GM19468 (cell line): Measurements from ENCODE around the gene B3GLCT.
"Not testable (repeated sequence)": the region's sequence is repeated elsewhere in the genome, so short reads cannot be mapped to it uniquely, and the experiment has no call there.

Source experiments
- ATAC-seq: cut with Tn5 transposase; IDR thresholded peaks from one replicate; pipeline ENCODE4 v1.9.1; 2021; ENCODE audit warnings: mild to moderate bottlenecking, moderate library complexity, moderate number of reproducible peaks; ENCODE audit not compliant: unreplicated experiment; ENCODE audit errors: extremely low read depth

B3GLCT gene

DNA sequence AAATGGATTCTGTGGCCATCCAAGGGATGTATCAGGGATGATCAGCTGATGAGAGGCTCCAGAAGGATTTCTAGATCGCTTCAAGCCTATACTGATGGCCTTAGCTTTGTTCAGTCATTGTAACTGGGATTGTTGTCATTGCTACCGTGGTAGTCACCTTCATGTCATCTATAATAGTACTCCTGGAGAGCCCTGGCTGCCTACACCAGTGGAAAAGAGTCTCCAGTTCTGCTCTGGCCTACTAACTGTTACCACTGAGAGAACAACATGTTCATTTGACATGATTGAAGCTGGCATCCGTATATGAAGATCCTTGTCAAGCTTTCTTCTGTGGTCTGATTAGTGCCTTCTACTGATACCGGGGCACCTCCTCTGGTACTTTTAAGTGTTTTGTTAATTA is 131.3 kb downstream of the B3GLCT start:
- ATAC-seq = no peak

DNA sequence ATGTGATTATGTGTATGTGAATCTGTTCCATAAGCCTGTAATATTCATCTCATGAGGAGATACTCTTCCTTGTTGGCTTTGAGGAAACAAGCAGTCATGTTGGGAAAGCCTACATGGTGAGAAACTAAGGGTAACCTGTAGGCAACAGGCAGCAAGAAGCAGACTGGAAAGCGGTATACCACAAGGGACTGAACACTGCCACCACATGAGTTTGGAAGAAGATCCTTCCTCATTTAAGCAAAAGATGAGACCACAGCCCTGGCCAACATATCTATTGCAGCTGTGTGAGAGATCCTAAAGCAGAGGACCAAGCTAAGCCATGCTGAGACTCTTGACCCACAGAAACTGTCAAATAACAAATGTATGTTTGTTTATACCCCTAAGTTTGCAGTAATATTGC is 134.8 kb downstream of the B3GLCT start:
- no peak for ATAC-seq

DNA sequence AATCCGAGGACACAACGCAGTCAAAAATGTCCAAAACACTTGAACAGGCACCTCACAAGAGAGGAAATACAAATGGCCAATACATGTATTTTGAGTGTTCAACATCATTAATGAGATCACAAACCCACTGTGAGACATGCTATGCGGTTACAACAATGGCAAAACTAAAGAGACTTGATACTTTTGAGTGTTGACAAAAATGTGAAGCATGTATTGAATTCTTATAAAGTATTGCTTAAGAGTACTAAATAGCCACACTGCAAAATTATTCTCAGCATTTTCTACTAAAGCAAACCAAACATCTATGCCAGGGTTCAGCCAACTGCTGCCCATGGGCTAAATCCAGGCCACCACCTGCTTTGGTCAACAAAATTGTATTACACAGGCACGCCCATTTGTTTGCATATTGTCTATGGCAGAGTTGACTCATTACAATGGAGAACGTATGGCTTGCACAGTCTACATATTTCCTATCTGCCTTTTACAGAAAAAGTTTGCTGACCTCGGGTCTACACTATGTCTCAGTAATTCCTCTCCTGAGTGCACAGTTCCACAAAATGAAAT is 135.3 kb downstream of the B3GLCT start:
- ATAC-seq = no peak

DNA sequence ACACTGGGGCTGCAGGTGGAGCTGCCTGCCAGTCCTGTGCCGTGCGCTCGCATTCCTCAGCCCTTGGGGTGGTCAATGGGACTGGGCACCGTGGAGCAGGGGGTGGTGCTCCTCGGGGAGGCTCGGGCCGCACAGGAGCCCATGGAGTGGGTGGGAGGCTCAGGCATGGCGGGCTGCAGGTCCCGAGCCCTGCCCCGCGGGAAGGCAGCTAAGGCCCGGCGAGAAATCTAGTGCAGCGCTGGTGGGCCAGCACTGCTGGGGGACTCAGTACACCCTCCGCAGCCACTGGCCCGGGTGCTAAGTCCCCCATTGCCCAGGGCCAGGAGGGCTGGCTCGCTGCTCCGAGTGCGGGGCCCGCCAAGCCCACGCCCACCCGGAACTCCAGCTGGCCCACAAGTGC is 139.8 kb downstream of the B3GLCT start:
- not testable (repeated sequence) for ATAC-seq

DNA sequence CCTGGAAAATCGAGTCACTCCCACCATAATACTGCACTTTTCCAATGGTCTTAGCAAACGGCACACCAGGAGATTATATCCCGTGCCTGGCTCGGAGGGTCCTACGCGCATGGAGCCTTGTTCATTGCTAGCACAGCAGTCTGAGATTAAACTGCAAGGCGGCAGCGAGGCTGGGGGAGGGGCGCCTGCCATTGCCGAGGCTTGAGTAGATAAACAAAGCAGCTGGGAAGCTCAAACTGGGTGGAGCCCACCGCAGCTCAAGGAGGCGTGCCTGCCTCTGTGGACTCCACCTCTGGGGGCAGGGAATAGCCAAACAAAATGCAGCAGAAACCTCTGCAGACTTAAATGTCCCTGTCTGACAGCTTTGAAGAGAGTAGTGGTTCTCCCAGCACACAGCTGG is 141.1 kb downstream of the B3GLCT start:
- not testable (repeated sequence) for ATAC-seq

DNA sequence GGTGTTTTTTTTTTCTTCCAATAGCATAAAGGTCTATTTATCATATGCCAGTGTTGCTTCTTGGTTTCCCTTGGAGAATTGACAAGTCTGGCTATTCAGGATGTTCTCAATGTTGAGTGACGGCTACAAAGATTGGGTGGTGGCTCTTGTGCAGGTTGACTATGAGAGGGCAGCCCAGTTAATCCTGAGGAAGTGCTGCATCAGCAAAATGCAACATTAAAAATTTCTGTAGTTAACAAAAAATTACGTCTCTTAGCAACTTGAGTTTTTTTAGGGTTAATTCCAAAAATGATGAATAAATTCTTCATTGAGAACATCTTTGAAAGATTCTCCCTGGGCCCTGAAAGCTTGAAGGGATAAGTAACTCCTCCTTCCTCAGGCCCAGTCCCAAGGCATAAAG is 147.1 kb downstream of the B3GLCT start:
- ATAC-seq = no peak

DNA sequence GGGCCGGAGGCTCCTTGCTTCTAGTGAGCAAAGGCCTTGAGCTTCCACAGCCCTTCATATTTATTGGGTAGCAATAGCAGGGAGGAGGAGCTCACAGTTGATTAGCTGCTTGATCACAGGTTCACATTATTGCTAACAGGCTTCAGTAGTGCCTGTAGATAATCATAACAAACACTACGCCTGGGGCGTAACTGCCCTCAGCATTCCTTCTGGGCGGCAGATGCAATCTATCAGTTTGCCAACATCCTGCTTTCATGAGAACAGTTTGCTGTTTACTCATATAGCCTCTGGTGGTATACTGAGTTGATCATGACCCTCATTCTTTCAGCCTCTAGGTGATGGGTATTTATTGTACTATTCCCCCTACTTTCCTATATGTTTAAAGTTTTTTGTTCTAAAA is 149.4 kb downstream of the B3GLCT start:
- ATAC-seq = no peak

DNA sequence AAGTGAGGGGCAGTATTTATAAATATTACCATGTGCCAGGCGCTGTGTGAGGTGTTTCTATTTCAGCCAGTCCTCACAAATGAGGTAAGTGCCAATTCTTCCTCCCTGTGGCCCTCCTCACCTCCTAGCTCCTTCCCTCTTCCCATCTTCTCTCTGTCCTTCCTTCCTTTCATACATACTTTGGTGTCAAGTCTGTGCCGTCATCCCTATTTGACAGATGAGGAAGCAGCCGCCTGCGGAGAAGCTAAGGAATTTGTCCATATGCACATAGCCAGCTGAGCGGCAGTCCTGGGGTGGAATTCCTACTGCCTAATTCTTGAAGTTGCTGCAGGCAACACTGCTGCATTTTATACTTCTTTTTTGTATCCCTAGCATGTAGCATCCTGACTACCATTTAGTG is 150.8 kb downstream of the B3GLCT start:
- ATAC-seq = no peak

DNA sequence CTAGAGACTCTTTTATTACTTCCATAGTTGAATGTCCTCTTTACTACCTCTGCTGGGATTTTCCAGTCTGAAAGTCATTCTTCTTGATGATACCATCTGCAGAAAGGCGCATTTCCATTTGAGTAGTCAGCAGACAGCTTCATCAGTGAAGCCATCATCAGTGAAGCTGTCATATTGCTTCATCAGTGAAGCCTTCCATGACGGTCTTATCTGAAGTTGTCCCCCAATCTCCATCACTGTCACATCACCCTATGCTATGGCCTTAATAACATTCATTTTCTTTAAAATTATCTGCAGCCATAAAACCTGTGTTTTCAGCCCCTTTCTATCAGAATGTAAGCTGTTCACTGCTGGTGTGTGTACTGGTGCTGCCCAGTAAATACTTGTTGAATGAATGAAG is 151.6 kb downstream of the B3GLCT start:
- no peak for ATAC-seq

DNA sequence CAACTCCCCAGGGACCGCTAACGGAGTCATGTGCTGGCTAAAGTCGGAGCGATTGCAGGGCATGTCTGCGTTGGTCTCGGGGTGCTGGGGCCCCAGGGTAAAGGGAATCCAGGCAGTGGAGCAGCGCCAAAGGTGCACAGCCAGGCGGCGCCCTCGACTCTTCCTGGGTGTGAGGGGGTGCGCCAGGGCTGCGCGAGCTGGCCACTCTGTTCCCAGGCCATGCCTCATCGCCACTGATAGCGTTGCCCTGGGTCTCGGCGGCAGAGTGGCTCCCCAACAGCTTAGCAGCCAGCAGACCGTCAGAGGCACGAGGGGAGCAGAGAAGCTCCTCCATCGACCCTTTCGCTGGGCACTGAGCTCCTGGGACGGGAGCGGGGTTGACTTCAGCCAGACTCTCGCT is 152.7 kb downstream of the B3GLCT start:
- no peak for ATAC-seq

DNA sequence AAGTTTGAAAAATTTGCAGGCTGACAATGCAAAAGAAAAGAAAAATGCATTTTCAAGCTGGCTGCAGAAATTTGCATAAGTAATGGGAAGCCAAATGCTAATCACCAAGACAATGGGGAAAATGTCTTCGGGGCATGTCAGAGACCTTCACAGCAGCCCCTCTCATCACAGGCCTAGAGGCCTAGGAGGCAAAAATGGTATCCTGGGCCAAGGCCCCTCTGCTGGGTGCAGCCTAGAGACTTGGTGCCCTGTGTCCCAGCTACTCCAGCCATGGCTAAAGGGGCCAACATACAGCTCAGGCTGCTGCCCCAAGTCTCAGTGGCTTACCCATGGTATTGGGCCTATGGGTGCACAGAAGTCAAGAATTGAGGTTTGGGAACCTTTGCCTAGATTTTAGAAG is 155.2 kb downstream of the B3GLCT start:
- no peak for ATAC-seq

DNA sequence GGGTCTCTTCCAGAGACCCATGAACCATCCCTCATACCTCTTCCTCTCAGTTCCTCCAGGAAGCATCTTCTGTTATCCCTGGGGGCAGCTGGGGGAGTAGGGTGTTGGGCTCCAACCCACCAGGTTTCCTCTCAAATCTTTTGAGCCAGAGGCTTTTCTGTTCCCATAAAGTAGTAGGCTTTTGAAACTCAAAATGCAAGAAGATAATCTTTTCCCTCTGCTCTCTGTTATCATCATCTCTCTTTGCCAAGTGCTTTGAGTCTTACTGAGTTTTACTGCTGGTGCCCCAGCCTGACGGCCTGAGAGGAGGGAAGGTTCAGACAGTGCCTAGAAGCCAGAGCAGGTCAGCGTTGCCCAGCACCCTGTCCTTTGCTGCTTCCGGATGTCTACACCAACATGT is 157.2 kb downstream of the B3GLCT start:
- no peak for ATAC-seq

DNA sequence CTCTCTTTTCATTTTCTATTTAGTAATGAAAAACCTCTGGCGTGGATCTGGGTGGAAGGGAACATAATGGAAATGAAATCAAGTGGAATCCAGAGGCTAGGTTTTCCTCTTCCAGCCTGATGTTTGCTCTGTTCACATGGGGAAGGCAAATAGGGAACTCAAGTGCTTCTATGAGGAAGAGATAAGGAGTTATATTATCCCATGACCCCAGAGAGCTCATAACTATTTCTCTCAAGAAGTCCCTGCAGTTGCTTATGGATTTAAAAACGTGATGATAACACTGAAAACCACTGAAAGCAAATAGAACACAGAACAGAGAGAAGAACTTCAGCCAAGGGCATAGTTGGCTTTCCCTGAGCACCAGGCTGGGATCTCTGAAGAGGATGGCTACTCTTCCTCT is 157.8 kb downstream of the B3GLCT start:
- no peak for ATAC-seq

DNA sequence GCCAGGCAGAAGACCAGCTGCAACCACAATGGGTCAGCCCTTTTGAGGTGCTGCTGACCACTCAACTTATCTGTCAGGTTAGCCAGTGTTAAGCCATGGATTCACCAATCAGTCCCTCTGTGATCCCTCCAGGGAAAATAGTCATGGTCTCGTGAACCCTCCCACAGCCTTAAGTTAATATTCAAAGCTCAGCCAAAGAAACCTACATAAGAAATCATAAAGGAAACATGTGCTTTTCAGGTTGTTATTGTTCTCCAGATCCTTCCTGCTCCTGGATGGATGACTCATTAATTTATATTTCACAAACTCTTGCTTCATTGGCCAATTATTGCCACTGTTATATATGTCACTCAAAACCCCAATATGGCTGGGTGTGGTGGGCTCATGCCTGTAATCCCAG is 161.9 kb downstream of the B3GLCT start:
- ATAC-seq = no peak

DNA sequence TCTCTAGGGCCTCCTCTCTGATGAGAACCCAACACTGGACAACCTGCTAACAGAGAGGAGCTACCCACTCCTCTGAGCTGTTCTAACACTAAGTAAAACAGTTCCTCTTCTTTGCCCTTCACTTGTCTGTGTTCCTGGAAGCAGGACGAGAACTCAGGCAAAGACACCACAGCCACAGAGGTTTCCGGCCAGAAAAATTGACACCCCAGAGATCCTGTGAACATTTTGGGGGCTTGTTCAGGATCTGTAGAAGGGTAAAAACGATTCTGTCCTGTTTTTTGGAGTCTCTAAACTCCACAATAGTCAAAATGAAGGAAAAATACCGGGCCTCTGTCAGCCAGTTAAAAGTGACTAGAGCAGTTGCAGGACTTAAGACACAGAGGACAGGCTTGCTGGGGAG is 165.9 kb downstream of the B3GLCT start:
- no peak for ATAC-seq

DNA sequence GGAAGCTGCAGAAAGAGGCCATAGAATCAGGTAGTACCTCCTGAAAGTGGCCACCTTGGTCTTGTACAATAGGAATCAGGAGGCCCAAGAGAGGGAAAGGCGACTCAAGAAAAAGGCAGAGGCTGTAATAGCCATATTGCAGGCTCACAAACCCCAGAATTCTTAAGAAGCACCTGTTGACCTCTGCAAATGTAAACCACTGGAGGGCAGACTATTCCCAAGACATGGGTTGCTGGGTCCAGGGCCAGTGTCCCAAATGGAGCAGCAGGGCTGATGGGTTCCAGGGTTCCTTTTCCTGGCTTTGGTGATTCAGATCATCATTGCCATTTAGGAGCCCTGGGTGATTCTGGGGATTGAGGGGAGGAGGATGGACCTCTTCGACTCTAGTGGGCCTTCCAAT is 167.6 kb downstream of the B3GLCT start:
- ATAC-seq = no peak

DNA sequence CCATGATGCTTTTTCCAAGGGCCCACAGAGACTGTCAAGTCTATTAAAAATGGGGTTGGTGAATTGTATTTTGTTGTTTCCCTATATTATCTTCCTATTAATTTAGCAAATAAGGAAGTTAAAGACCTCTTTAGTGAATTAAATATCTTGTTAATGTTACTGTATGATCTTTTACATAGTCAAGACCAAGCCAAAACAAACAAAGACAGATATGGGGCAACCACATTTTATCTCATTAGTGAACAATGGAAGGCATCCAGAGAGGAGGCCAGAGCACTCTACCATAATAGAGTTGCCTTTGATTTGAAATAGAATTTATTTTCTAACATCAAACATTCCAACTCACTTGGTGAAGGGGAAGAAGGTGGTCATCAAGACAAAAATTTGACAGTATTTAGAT is 169.4 kb downstream of the B3GLCT start:
- ATAC-seq = no peak

DNA sequence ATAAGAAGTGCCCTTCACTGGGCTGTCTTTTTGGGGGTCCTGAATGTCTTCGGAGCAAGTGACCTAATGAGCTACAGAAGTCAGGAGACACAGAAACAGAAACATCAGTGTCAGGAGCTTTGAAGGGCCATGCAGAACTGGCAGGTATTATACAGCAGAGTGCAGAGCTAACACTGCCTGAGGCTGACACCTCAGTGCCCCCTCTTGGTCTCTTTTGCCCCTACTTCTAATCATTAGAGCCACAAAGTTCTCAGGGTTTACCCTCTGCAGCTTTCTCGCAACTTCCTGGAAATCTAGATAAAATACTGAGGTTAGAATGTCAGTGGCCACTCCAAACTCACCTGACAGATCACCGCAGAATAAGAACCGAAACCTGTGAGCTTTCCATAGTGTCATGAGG is 172.7 kb downstream of the B3GLCT start:
- ATAC-seq = no peak

DNA sequence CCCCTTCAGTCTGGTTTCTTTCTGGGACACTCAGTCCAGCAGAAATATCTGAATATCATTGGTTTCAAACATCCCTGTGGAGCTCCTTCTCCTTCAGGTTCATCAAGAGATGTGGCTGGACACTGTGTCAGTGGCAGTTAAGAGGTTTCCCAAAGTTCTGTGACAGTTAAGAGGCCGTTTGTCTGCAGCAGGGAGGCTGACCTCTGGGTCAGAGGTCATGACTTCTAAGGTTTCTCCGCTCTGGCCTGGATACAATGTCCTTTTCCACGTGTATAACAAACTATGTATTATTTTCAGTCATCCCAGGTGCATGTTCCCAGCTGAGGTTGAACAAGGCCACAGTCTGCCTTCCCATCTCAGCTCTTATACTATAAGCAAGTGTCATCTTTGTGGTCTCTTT is 174.9 kb downstream of the B3GLCT start:
- ATAC-seq = no peak

DNA sequence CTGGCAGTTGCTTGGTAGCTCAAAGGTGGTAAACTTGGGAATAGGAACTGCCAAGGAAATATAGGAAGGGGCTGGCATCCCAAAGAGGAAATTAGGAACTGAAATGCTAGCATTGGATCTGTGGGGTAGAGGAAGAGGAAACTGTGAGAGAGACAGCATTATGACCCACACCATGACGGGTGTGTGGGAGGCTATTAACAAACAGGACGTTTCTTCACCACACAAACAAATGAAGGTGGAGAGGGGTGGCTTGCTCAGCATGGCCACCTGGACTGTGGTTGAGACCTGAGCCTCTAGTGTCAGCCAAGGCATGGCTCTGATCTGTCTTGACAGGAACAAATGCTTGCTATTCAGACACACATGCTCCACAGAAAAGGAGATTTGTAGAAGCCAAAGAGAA is 178.2 kb downstream of the B3GLCT start:
- peak; percentile 63 for ATAC-seq

DNA sequence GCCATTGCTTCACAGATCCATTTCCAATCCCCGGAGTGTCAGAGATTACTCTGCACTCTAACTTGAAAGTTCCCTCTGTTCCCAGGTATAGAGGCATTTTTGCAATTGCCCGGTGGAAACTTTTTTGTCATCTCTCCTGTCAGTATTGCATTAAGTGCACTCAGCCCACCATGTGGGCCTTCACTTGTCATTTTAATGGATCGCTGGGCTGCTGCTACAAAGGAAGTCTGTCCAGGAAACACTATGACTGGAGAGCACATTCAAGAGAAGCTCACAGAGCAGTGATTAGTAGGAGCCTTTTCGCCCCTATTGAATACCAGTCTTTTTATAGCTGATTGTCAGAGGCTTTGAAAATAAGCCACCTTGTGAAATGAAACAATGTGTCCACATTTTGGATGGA is 180.9 kb downstream of the B3GLCT start:
- no peak for ATAC-seq
